Superior temporal gyrus (tissue), 1 donor: Measurements from ENCODE around the gene EIF3K.

Experiments
- DNase-seq: peaks from one replicate; pipeline ENCODE4 v3.0.0-alpha.2; 2016; ENCODE audit errors: extremely low spot score

Gene EIF3K

DNA sequence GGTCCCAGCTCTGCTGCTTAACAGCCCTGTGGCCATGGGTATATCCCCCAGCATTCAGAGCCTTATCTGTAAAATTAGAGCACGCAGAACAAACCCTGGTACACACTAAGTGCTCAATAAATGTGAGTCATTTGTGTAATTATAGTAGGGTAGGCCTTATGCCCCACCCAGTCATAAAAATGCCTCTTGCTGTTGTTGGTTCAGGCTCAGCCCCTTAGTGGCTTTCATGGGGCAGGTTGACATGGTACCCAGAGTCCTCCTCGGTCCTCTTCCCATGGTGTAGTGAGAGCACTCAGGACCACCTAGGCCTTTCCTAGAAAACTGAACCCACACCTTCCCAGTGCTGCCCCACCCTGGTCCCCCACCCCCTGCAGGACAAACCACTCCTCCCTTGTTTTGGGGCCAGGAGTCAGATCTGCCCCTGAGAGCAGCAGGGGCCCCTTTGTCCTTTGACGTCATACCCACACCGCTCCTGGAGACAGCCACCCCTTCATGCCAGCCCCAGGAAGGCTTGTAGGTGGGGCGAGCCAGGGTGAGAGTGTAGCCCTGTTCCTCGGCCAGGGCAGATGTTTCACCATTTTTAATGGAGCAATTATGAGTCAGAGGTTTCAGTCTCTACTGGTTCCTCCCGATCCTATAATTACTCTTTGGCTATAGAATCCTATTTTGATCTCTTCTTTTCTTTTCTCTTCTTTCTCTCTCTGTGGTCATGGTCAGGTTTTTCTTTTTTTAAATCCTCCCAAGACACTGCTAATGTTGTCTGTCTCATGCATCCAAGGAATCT, 65.3 kb downstream of the EIF3K start:
- DNase-seq, result no peak

DNA sequence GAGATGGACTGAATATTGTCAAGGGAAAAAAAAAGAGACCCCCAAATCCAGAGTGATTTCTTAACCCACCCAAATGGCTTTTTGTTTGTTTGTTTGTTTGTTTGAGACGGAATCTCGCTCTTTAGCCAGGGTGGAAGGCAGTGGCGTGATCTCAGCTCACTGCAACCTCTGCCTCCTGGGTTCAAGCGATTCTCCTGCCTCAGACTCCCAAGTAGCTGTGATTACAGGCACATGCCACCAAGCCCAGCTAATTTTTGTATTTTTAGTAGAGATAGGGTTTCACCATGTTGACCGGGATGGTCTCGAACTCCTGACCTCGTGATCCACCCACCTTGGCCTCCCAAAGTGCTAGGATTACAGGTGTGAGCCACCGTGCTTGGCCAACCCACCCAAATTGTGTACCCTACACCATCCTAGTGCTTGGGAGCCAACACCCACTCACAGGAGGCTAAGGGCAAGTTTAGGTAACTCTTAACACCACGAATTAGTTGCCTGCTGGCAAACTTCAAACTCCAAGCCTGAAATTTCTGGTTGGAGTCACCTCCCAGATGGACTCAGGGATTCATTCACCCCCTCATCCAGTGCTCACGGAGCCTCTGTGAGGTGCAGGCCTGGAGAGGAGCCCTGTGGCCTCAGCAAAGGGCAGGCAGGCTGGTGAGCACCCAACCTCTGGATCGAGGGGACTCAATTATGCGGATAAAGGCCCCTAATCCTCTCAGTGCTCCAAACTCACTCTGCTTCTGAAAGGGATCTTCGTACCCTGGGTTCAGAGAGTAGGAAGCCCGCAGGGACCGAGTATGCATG, 66.1 kb downstream of the EIF3K start:
- DNase-seq, result no peak

- no peak for DNase-seq
These were observed 66.9 kb downstream of the EIF3K start for GRCh38 chr19:38685666-38686529.

DNA sequence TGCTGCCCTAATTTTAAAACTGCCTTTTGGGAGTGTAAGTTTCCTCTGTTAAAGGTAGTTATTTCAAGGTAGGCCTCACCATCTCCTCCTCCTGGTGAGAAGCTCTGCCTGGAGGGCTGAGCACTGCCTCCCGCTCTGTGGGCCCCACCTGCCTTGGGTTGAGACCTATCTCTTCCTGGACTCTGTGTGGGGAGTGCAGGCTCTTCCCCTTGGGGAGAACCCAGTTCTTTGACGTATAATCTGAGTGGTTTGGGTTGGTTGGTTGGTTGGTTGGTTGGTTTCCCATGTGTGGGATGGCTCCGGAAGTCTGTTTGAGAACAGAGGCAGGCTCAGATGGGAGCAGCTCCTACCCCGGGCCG, 67.5 kb downstream of the EIF3K start:
- no peak for DNase-seq
